Activated naive CD4-positive, alpha-beta T cell treated with anti-CD3 and anti-CD28 coated beads, Interleukin-2, amount 50 U/mL, for 16 hours (primary cell): ENCODE results near the gene E4F1.
A peak's percentile ranks its signal among the peaks of the same experiment; 100 is the strongest.
"Not testable (repeated sequence)": the region's sequence is repeated elsewhere in the genome, so short reads cannot be mapped to it uniquely, and the experiment has no call there.

Experiments
- DNase-seq: peaks from one replicate; pipeline ENCODE4 v3.0.0-alpha.2; 2020

E4F1 gene

GRCh38 chr16:2233046-2233775 lies 9.8 kb downstream of the E4F1 start:
- no peak for DNase-seq

GRCh38 chr16:2233872-2234812 lies 10.8 kb downstream of the E4F1 start:
- DNase-seq: no peak

- DNase-seq: no peak
Observed at GRCh38 chr16:2234813-2235170, 11.4 kb downstream of the E4F1 start.

- no peak for DNase-seq
Observed at GRCh38 chr16:2235234-2235651, 11.9 kb downstream of the E4F1 start.

- no peak for DNase-seq
Observed at GRCh38 chr16:2235695-2236336, 12.4 kb downstream of the E4F1 start.

GRCh38 chr16:2236337-2237101 lies 13.1 kb downstream of the E4F1 start, which contains the start of gene DNASE1L2:
DNASE1L2 (plus strand) TSS chr16:2236444; CDS start chr16:2236817, 373 bp downstream.
- no peak for DNase-seq

- DNase-seq: no peak
Observed at GRCh38 chr16:2237102-2237482, 13.7 kb downstream of the E4F1 start.

GRCh38 chr16:2237493-2238149 lies 14.2 kb downstream of the E4F1 start:
- DNase-seq: no peak

GRCh38 chr16:2238150-2238837 lies 14.9 kb downstream of the E4F1 start:
- no peak for DNase-seq

GRCh38 chr16:2238838-2239675 lies 15.7 kb downstream of the E4F1 start:
- DNase-seq: no peak

GRCh38 chr16:2240331-2240730 lies 16.9 kb downstream of the E4F1 start:
- not testable (repeated sequence) for DNase-seq

- no peak for DNase-seq
Observed at GRCh38 chr16:2242598-2242997, 19.2 kb downstream of the E4F1 start.

- no peak for DNase-seq
Observed at GRCh38 chr16:2243031-2243528, 19.7 kb downstream of the E4F1 start.

GRCh38 chr16:2243781-2244180 lies 20.4 kb downstream of the E4F1 start:
- no peak for DNase-seq

GRCh38 chr16:2244301-2244700 lies 20.9 kb downstream of the E4F1 start:
- DNase-seq: no peak

- no peak for DNase-seq
Observed at GRCh38 chr16:2244926-2245795, 21.8 kb downstream of the E4F1 start.

- no peak for DNase-seq
Observed at GRCh38 chr16:2246301-2246885, 23.0 kb downstream of the E4F1 start.

- DNase-seq: peak; percentile 59
Observed at GRCh38 chr16:2250652-2251295, 27.4 kb downstream of the E4F1 start.
